T-helper 1 cell (primary cell): Measurements from ENCODE around the gene SUMO4.
"Not testable (repeated sequence)": the region's sequence is repeated elsewhere in the genome, so short reads cannot be mapped to it uniquely, and the experiment has no call there.

Experiments
- DNase-seq, 5 donors: peaks; one replicate each; pipeline ENCODE4 v3.0.0-alpha.2; 2012 to 2020

SUMO4 gene

GRCh38 chr6:149433881-149434280, 33.8 kb downstream of the SUMO4 start:
- DNase-seq = no peak

DNA sequence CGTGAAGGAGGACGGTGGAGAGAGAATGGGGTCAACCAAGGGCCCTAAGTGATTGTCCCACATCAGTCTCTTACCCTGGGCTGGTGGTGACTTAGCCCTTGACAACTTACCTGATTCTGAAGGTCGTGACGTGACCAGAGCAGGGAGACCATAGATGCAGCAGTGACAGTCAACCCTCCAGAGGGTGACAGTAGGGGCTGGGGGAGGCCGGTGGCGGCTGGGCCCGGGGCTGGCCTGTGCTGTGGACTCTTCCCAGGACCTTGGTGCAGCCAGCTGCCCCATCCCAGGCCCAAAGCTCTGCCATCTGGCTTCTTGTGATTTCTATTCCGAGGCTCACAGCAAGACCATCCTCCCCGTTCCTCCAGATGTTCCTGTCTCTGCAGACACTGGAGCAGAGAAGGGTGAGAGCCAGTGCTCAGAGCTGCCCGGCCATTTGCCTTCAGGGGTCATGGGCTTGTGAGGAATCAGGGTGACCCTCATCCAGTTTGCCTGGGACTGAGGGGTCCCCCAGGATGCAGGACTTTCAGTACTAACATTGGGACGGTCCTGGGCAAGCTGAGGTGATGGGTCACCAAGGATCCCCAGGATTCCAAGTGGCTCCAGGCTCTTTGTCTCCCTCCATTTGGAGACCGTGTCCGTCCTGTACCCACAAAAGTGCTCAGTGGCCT, 36.0 kb downstream of the SUMO4 start:
- DNase-seq = no peak

DNA sequence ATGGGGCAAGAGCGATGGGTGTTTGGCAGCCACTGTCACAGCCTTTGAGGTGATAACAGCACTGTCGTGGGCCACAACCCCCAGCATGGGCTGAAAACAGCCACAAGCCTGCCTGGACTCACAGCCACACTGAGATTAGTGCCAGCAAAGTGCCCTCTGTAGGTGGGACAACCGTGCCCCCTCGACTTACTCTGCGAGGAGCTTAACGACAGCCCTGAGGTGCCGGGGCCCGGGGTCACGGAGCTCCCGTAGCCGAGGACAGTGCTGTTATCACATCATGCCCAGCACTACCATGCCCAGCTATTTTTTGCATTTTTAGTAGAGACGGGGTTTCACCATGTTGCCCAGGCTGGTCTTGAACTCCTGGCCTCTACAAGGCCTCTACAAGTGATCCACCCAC, 36.6 kb downstream of the SUMO4 start:
- DNase-seq = no peak

DNA sequence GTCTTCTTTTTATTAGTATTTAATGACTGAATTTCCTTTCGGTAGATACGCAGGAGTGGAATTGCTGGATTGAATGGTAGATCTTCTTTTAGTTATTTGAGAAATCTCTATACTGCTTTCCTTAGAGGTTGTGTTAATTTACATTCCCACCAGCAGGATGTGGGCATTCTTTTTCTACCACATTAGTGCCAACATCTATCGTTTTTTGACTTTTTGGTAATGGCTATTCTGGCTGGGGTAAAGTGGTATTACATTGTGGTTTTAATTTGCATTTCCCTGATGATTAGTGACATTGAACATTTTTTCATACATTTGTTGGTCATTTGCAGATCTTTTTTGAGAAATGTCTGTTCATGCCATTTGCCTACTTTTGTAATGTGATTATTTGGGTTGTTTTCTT, 37.1 kb downstream of the SUMO4 start:
- no peak for DNase-seq

DNA sequence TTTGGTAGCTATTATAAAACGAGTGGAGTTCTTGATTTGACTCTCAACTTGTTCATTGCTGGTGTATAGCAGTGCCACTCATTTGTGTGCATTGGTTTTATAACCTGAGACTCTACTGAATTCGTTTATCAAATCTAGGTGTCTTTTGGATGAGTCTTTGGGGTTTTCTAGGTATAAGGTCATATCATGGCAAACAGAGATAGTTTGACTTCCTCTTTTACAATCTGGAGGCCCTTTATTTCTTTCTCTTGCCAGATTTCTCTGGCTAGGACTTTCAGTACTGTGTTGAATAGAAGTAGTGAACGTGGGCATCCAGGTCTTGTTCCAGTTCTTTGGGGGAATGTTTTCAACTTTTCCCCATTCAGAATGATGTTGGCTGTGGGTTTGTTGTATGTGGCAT, 38.8 kb downstream of the SUMO4 start:
- DNase-seq = no peak

- no peak for DNase-seq
Measured at GRCh38 chr6:149439626-149440025, 39.6 kb downstream of the SUMO4 start.

GRCh38 chr6:149440735-149441671, 40.9 kb downstream of the SUMO4 start:
- DNase-seq = no peak

- no peak for DNase-seq
Measured at GRCh38 chr6:149441740-149442139, 41.7 kb downstream of the SUMO4 start.

GRCh38 chr6:149443411-149444181, 43.5 kb downstream of the SUMO4 start:
- DNase-seq = no peak

DNA sequence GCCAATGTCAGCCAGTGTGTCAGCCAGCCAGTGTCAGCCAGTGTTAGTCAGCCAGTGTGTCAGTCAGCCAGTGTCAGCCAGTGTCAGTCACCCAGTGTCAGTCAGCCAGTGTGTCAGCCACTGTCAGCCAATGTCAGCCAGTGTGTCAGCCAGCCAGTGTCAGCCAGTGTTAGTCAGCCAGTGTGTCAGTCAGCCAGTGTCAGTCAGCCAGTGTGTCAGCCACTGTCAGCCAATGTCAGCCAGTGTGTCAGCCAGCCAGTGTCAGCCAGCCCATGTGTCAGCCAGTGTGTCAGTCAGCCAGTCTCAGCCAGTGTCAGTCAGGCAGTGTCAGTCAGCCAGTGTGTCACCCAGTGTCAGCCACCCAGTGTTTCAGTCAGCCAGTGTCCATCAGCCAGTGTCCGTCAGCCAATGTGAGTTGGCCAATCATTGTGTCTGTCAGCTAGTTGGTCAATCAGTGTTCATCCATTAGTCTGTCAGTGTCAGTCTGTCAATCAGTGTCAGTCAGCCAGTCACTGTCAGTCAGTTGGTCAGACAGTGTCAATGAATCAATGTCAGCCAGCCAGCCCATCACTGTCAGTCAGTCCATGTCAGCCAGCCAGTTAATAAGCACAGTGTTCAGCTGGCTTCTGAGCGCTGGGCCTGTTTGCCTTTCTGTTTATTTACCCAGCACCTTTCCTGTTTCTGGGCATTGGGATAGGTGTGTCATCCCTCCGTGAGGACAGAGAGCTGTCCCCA, 44.5 kb downstream of the SUMO4 start:
- DNase-seq = not testable (repeated sequence)

DNA sequence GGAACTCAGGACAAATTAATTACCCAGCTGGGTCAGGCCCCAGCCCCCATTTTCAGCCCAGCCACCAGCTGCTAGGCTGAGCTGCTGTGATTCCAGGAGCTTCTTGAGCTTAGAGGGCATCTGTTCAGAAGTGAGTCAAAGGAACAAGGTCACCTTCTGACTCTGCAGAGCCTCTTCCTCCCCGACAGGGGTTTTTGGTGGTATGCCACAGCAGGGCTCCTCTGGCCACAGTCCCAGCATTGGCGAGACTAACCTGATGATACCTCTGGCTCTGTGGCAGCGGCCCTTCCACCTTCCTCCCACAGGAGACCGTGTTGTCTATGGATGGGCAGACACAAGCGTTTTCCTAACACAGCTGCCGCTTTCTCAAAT, 45.0 kb downstream of the SUMO4 start:
- peak in 1 of 5 donors; percentile 47 for DNase-seq

- DNase-seq = no peak
Measured at GRCh38 chr6:149445573-149445972, 45.5 kb downstream of the SUMO4 start.

DNA sequence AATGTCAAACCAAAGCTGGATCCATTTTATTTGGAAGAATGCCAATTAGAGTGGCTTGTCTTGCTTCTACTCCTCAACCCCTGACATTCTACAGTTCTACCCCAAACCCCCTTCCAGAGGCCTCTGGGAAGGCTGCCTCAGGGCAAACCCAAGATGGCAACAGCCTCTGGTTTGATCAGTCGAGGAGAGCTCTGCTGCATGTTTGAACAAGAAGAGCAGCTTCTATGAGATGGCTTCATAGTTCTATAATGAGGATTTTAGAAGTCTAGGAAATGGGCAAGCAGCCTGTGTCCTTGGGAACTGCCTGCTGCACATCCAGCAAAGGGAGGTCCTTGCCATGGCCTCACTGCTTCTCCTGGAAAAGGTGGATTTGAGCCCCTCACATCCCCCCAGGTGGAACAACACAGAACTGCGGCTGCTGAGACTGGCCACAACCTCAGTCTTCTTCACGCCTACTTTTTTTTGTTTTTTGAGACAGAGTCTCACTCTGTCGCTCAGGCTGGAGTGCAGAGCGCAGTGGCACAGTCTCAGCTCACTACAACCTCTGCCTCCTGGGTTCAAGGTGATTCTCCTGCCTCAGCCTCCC, 46.8 kb downstream of the SUMO4 start:
- DNase-seq = no peak

DNA sequence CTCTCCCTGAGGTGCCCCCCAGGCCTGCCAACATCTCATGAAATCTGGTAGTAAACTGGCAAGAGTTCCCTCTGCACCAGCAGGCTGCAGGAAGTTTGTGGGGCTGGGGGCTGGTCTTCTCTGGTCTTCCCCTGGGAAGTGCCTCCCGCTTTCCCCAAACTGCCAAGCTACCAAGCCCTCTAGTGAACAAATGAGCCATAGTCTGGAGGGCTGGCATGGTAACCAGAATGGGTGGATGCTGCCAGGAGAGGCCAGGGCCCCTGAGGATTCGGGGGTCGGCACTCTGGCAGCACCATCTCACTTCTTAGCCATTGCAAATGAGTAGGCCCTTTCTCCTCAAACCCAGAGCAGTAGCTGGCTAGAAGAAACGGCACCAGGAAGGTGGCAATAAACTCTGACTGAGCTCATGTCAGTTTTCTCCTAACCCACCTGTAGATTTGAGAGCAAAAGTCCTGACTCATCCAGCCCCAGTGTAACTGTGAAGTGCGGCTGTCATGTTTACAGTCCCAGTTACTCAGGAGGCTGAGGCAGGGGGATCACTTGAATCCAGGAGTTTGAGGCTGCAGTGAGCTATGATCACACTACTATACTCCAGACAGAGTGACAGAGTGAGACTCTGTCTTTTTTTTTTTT, 48.9 kb downstream of the SUMO4 start:
- no peak for DNase-seq

GRCh38 chr6:149449831-149450678, 50.0 kb downstream of the SUMO4 start:
- DNase-seq = no peak
